ENCODE results near the gene HSD17B12.

HSD17B12 gene

GRCh38 chr11:43785318-43785717 is 104.8 kb downstream of the HSD17B12 start:
- ATAC-seq = no peak
- TF ChIP-seq BACH2 (CRISPR knock-in tag; IDR thresholded peaks at IDR 0.05; ENCODE audit: borderline replicate concordance) (no peak), CSDC2 (CRISPR knock-in tag; IDR thresholded peaks at IDR 0.05) (no peak), ESRRG (CRISPR knock-in tag; IDR thresholded peaks at IDR 0.05) (no peak), ZFP30 (CRISPR knock-in tag; IDR thresholded peaks at IDR 0.05) (no peak), OSR1 (CRISPR knock-in tag; IDR thresholded peaks at IDR 0.05) (no peak), ARNTL (CRISPR knock-in tag; IDR thresholded peaks at IDR 0.05; ENCODE audit: borderline replicate concordance, low read depth) (no peak), ZNF565 (CRISPR knock-in tag; conservative IDR thresholded peaks at IDR 0.05; ENCODE audit: low read depth) (no peak), ISL1 (CRISPR knock-in tag; IDR thresholded peaks at IDR 0.05) (no peak), SNAI2 (CRISPR knock-in tag; IDR thresholded peaks at IDR 0.05) (no peak), GLIS3 (CRISPR knock-in tag; IDR thresholded peaks at IDR 0.05) (no peak), ZNF70 (CRISPR knock-in tag; IDR thresholded peaks at IDR 0.05) (no peak), ZFP3 (CRISPR knock-in tag; IDR thresholded peaks at IDR 0.05) (no peak), TCF4 (CRISPR knock-in tag; IDR thresholded peaks at IDR 0.05; ENCODE audit: borderline replicate concordance) (no peak), RARB (CRISPR knock-in tag; IDR thresholded peaks at IDR 0.05) (no peak), PPARA (CRISPR knock-in tag; IDR thresholded peaks at IDR 0.05; ENCODE audit: borderline replicate concordance) (no peak), ZNF8 (CRISPR knock-in tag; IDR thresholded peaks at IDR 0.05) (no peak), TOX (CRISPR knock-in tag; IDR thresholded peaks at IDR 0.05; ENCODE audit: borderline replicate concordance) (no peak)
- TF ChIP-seq, protein P1, sequence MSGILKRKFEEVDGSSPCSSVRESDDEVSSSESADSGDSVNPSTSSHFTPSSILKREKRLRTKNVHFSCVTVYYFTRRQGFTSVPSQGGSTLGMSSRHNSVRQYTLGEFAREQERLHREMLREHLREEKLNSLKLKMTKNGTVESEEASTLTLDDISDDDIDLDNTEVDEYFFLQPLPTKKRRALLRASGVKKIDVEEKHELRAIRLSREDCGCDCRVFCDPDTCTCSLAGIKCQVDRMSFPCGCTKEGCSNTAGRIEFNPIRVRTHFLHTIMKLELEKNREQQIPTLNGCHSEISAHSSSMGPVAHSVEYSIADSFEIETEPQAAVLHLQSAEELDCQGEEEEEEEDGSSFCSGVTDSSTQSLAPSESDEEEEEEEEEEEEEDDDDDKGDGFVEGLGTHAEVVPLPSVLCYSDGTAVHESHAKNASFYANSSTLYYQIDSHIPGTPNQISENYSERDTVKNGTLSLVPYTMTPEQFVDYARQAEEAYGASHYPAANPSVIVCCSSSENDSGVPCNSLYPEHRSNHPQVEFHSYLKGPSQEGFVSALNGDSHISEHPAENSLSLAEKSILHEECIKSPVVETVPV (CRISPR knock-in tag; IDR thresholded peaks at IDR 0.05) = no peak
- TF ChIP-seq, protein P2, sequence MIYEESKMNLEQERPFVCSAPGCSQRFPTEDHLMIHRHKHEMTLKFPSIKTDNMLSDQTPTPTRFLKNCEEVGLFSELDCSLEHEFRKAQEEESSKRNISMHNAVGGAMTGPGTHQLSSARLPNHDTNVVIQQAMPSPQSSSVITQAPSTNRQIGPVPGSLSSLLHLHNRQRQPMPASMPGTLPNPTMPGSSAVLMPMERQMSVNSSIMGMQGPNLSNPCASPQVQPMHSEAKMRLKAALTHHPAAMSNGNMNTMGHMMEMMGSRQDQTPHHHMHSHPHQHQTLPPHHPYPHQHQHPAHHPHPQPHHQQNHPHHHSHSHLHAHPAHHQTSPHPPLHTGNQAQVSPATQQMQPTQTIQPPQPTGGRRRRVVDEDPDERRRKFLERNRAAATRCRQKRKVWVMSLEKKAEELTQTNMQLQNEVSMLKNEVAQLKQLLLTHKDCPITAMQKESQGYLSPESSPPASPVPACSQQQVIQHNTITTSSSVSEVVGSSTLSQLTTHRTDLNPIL (CRISPR knock-in tag; IDR thresholded peaks at IDR 0.05; ENCODE audit: low read depth) = no peak

GRCh38 chr11:43786016-43786415 is 105.5 kb downstream of the HSD17B12 start:
- ATAC-seq = no peak

More at GRCh38 chr11:43786016-43786415, 105.5 kb downstream of the HSD17B12 start:
- TF ChIP-seq ARNTL (CRISPR knock-in tag; IDR thresholded peaks at IDR 0.05; ENCODE audit: borderline replicate concordance, low read depth) (no peak), ZFP30 (CRISPR knock-in tag; IDR thresholded peaks at IDR 0.05) (no peak), TOX (CRISPR knock-in tag; IDR thresholded peaks at IDR 0.05; ENCODE audit: borderline replicate concordance) (no peak), TCF4 (CRISPR knock-in tag; IDR thresholded peaks at IDR 0.05; ENCODE audit: borderline replicate concordance) (no peak), BACH2 (CRISPR knock-in tag; IDR thresholded peaks at IDR 0.05; ENCODE audit: borderline replicate concordance) (no peak), ZNF70 (CRISPR knock-in tag; IDR thresholded peaks at IDR 0.05) (no peak), ZNF565 (CRISPR knock-in tag; conservative IDR thresholded peaks at IDR 0.05; ENCODE audit: low read depth) (no peak), PPARA (CRISPR knock-in tag; IDR thresholded peaks at IDR 0.05; ENCODE audit: borderline replicate concordance) (no peak), SNAI2 (CRISPR knock-in tag; IDR thresholded peaks at IDR 0.05) (no peak), ZC3H10 (CRISPR knock-in tag; IDR thresholded peaks at IDR 0.05) (no peak), POU6F1 (CRISPR knock-in tag; IDR thresholded peaks at IDR 0.05; ENCODE audit: borderline replicate concordance, low read depth) (no peak), CSDC2 (CRISPR knock-in tag; IDR thresholded peaks at IDR 0.05) (no peak), ESRRG (CRISPR knock-in tag; IDR thresholded peaks at IDR 0.05) (no peak), ISL1 (CRISPR knock-in tag; IDR thresholded peaks at IDR 0.05) (no peak), ZFP3 (CRISPR knock-in tag; IDR thresholded peaks at IDR 0.05) (no peak)
- TF ChIP-seq, protein P3, sequence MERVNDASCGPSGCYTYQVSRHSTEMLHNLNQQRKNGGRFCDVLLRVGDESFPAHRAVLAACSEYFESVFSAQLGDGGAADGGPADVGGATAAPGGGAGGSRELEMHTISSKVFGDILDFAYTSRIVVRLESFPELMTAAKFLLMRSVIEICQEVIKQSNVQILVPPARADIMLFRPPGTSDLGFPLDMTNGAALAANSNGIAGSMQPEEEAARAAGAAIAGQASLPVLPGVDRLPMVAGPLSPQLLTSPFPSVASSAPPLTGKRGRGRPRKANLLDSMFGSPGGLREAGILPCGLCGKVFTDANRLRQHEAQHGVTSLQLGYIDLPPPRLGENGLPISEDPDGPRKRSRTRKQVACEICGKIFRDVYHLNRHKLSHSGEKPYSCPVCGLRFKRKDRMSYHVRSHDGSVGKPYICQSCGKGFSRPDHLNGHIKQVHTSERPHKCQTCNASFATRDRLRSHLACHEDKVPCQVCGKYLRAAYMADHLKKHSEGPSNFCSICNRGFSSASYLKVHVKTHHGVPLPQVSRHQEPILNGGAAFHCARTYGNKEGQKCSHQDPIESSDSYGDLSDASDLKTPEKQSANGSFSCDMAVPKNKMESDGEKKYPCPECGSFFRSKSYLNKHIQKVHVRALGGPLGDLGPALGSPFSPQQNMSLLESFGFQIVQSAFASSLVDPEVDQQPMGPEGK (CRISPR knock-in tag; IDR thresholded peaks at IDR 0.05; ENCODE audit: borderline replicate concordance) = no peak
- TF ChIP-seq, protein P4, sequence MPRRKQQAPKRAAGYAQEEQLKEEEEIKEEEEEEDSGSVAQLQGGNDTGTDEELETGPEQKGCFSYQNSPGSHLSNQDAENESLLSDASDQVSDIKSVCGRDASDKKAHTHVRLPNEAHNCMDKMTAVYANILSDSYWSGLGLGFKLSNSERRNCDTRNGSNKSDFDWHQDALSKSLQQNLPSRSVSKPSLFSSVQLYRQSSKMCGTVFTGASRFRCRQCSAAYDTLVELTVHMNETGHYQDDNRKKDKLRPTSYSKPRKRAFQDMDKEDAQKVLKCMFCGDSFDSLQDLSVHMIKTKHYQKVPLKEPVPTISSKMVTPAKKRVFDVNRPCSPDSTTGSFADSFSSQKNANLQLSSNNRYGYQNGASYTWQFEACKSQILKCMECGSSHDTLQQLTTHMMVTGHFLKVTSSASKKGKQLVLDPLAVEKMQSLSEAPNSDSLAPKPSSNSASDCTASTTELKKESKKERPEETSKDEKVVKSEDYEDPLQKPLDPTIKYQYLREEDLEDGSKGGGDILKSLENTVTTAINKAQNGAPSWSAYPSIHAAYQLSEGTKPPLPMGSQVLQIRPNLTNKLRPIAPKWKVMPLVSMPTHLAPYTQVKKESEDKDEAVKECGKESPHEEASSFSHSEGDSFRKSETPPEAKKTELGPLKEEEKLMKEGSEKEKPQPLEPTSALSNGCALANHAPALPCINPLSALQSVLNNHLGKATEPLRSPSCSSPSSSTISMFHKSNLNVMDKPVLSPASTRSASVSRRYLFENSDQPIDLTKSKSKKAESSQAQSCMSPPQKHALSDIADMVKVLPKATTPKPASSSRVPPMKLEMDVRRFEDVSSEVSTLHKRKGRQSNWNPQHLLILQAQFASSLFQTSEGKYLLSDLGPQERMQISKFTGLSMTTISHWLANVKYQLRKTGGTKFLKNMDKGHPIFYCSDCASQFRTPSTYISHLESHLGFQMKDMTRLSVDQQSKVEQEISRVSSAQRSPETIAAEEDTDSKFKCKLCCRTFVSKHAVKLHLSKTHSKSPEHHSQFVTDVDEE (CRISPR knock-in tag; IDR thresholded peaks at IDR 0.05) = no peak
- TF ChIP-seq, protein P1 (CRISPR knock-in tag; IDR thresholded peaks at IDR 0.05) = no peak
- TF ChIP-seq, protein P2 (CRISPR knock-in tag; IDR thresholded peaks at IDR 0.05; ENCODE audit: low read depth) = no peak
